ENCODE results near the gene BROX.
A peak's percentile ranks its signal among the peaks of the same experiment; 100 is the strongest.

Gene BROX

DNA sequence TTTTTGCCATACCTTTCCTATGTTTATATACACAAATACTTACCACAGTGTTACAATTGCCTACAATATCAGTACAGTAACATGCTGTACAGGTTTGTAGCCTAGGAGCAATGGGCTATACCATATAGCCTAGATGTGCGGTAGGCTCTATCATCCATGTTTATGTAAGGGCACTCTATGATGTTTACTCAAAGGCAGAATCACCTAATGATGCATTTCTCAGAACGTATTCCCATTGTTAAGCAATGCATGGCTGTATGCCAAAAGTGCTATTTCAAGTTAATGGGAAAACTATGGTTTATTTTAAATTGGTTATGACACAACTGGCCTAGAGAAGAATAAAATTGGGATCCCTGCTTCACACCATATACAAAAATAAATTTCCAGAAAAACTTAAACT lies 65.6 kb downstream of the BROX start:
- no peak for DNase-seq (ENCODE audit: low spot score)

DNA sequence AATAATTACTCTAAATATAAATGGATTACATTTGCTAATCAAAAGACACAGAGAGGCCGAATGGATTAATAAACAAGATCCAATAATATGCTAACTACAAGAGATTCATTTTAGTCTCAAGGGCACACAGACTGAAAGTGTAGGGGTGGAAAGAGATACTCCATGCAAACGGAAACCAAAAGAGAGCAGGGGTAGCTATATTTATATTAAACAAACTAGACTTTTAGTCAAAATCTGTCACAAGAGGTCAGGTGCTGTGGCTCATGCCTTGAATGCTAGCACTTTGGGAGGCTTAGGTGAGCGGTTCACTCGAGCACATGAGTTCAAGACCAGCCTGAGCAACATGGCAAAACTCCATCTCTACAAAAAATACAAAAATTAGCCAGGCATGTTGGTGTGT lies 68.9 kb downstream of the BROX start:
- no peak for DNase-seq (ENCODE audit: low spot score)

DNA sequence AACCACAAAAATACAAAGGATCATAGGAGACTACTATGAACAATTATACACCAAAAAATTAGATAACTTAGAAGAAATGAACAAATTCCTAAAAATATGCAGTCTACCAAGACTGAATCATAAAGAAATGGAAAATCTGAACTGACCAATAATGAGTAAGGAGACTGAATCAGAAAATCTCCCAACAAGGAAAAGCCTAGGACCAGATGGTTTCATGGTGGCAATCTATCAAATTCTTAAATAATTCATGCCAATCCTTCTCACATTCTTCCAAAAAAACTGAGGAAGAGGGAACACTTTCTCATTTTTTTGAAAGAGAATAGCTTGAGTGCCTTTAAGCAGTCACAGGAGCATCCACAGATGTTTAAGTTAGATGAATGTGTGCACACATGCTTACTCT lies 70.7 kb downstream of the BROX start:
- DNase-seq (ENCODE audit: low spot score), result no peak

DNA sequence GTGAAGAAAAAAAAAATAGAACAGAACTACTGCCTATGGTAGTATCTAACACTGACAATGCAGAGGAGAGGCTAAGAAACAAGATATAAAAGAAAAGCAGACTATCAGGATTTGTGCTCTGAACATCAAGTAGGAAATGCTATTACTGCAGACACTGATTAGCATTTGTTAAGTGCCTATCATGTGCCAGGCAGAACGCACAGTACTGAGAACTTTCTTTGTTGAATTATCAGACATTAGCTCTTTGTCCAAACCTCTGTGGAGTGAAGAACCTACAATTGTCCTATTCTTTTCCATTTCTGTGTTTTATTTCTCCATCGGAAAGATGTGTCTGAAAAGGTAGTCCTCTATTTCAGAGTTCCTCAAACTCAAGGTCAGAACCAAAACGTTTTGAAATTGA lies 72.0 kb downstream of the BROX start:
- peak; percentile 88 for DNase-seq (ENCODE audit: low spot score)

Data from pons (tissue), 1 donor.